ENCODE measurements around the gene HERC3.
"Not testable (repeated sequence)": the region's sequence is repeated elsewhere in the genome, so short reads cannot be mapped to it uniquely, and the experiment has no call there.

Gene HERC3

DNA sequence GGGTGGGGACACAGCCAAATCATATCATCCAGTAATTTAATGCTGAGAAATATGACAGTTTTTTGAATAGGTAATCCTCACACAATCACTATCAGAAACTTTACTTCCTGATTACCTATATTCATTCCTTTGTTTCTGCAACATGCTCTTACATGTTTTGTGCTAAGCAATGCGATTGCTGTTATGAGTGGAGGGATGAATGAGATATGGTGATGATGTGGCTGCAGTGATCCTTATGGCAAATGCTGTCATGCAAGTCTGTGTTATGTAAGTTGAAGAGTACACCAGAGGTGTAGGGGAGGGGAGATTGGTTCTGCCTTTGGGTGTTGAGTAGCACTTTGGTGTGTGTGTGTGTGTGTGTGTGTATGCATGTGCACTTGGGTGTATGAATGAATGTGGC is 14.6 kb downstream of the HERC3 start:
- DNase-seq (ENCODE audit: low read depth in 2 of 2), result no peak

DNA sequence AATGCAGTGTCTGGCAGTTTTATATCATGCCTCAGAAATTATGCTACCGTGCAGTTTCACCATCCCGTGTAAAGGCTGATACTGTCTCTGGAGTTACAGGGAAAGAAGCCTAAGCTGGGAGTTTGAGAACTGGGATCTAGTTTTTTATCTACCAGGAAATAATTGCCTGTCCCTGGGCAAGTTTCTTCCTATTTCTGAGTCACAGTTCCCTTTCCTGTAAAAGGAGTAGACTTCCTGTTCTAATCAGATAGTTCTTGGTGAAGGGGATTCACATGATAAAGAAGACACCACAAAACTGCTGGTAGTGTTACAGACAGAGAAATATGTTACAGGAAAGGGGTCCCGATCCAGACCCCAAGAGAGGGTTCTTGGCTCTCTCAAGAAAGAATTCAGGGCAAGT is 17.1 kb downstream of the HERC3 start:
- DNase-seq (ENCODE audit: low read depth in 2 of 2), result no peak

DNA sequence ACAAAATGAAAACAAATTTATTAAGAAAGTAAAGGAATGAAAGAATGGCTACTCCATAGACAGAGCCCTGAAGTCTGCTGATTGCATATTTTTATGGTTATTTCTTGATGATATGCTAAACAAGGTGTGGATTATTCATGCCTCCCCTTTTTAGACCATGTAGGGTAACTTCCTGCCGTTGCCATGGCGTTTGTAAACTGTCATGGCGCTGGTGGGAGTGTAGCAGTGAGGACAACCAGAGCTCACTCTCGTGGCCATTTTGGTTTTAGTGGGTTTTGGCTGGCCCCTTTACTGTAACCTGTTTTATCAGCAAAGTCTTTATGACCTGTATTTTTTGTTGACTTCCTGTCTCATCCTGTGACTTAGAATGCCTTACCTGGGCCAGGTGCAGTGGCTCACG is 17.5 kb downstream of the HERC3 start:
- DNase-seq (ENCODE audit: low read depth in 2 of 2), result not testable (repeated sequence)

- no peak for DNase-seq (ENCODE audit: low read depth in 2 of 2)
These were observed 18.5 kb downstream of the HERC3 start for GRCh38 chr4:88610771-88611170.

- no peak for DNase-seq (ENCODE audit: low read depth in 2 of 2)
These were observed 21.2 kb downstream of the HERC3 start for GRCh38 chr4:88613417-88613875.

- DNase-seq (ENCODE audit: low read depth in 2 of 2), result no peak
These were observed 21.8 kb downstream of the HERC3 start for GRCh38 chr4:88614058-88614457.

- no peak for DNase-seq (ENCODE audit: low read depth in 2 of 2)
These were observed 24.2 kb downstream of the HERC3 start for GRCh38 chr4:88616275-88617150.

- no peak for DNase-seq (ENCODE audit: low read depth in 2 of 2)
These were observed 26.7 kb downstream of the HERC3 start for GRCh38 chr4:88618782-88619485.

GRCh38 chr4:88619971-88620370 is 27.7 kb downstream of the HERC3 start:
- DNase-seq (ENCODE audit: low read depth in 2 of 2), result no peak

DNA sequence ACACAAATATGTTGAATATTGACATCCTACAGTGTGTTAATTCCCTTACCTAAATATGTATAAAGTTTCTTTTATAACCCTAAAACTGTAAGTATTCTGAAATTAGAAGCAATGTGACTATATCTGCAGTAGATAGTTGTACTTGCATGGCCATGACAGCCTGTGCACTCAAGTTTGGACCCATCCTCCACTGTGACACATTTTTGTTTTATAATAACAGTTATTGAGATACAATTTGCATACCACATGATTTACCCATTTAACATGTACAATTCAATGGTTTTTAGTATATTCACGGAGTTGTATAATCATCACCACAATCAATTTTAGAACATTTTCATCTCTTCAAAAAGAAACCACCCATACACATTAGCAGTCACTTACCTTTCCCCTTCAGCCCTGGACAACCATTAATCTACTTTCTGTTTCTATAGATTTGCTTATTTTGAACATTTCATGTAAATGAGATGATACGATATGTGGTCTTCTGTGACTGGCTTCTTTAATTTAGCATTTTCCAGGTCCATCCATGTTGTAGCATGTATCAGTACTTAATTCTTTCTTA is 29.6 kb downstream of the HERC3 start:
- DNase-seq (ENCODE audit: low read depth in 2 of 2), result no peak

DNA sequence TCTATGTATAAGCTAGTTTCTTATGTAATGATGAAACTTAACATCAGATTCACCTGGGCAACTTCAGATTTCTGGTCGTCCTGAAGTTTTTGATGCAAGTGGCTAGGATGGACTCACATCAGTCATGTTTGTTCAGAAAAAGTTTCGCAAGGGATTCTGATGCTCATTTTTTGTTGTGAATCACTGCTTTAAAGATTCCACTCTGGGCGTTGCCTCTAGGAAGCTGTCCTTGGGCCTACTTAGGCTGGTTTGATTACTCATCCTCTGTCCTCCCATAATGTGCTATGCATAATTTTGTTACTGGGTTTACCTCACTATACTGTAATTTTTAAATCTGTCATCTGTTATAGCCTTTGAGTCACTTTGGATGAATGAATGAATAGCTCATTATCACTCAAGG is 30.8 kb downstream of the HERC3 start:
- no peak for DNase-seq (ENCODE audit: low read depth in 2 of 2)

DNA sequence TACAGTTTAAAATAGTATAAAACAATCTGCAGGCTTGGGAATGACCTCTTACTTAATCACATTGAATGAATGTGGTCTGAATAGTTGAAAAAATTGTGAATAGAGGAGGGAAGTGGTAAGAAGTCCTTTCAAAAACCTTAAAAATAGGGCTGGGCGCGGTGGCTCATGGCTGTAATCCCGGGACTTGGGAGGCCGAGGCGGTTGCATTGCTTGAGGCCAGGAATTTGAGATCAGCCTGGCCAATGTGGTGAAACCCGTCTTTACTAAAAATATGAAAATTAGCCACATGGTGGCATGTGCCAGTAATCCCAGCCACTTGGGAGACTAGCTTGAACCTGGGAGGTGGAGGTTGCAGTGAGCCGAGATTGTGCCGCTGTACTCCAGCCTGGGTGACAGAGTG is 36.5 kb downstream of the HERC3 start:
- DNase-seq (ENCODE audit: low read depth in 2 of 2), result no peak

DNA sequence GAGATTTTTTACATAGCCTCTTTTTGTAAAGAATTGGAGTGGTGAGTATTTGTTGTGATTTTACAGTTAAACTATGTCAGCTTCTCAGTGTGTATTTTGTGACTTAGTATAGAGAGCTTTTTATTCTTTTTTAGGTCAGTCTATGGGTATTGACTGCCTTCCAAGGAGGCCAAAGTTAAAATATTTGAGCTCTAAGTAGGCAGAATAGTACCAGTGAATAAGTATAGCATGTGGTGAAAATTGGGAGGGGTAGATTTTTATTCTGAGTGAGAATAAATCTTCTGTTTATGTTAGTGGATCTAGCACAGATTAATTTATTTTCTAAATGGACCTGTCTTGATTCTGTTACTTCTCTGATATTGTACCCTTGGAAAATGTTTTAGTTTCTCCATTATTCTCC is 37.5 kb downstream of the HERC3 start:
- no peak for DNase-seq (ENCODE audit: low read depth in 2 of 2)

DNA sequence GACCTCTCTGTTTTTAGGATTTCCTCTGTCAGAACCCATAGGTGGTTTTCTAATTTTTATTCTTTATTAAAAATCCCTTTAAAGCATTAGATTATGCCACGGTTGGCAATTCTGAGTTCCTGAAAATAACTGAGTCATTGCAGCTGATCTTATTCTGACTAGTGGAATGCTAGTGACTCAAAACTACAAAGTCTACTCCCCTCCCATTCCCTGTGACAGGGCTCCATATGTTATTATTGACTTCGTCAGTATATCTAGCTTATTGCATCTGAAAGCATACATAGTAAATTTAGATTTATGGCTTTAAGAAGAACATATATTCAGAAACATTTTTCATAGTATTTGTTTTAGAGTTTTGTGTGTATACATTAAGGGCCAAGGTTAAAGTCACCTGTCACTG is 38.5 kb downstream of the HERC3 start:
- no peak for DNase-seq (ENCODE audit: low read depth in 2 of 2)

DNA sequence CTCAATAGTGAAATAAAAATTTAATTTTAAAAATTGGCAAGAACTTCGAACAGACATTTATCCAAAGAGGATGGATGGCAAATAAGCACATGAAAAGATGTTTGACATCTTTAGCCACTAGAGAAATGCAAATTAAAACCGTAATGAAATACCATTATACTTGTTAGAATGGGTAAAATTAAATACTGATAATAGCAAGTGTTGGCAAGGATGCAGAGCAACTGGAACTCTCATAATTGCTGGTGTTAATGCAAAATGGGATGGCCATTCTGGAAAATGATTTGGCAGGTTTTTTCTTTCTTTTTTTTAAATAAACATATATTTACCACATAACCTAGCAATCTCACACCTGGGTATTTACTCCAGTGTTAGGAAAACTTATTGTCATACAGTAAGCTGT is 51.7 kb downstream of the HERC3 start:
- DNase-seq (ENCODE audit: low read depth in 2 of 2), result no peak

DNA sequence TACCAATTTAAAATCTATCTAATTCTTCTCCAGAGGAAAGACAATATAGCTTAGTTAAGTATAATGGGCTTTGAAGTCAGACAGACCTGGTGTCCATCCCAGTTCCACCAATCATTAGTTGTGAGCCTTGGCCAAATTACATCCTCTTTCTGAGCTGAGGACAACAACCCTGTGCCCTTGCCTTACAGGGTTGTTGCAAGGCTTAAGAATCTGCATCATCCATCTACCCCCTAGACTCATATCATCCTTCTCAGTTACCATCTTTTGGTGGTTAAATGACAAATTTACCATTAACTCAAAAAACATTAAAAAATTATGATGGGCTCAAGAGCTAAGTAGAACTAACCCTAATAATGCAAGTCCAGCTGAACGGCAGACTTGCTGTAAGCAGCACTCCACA is 53.7 kb downstream of the HERC3 start:
- DNase-seq (ENCODE audit: low read depth in 2 of 2), result no peak

- no peak for DNase-seq (ENCODE audit: low read depth in 2 of 2)
These were observed 54.4 kb downstream of the HERC3 start for GRCh38 chr4:88646528-88647280.

- DNase-seq (ENCODE audit: low read depth in 2 of 2), result no peak
These were observed 57.4 kb downstream of the HERC3 start for GRCh38 chr4:88649716-88650115.

- no peak for DNase-seq (ENCODE audit: low read depth in 2 of 2)
These were observed 61.2 kb downstream of the HERC3 start for GRCh38 chr4:88653371-88653946.

- DNase-seq (ENCODE audit: low read depth in 2 of 2), result no peak
These were observed 62.9 kb downstream of the HERC3 start for GRCh38 chr4:88655226-88655625.

- DNase-seq (ENCODE audit: low read depth in 2 of 2), result peak in 1 of 2 donors; percentile 5
These were observed 67.0 kb downstream of the HERC3 start for GRCh38 chr4:88659055-88659889.
